ENCODE measurements around the gene AIRE.

GRCh38 chr21:44260791-44261631 lies 24.7 kb upstream of the AIRE start:
- TF ChIP-seq RAD21 (CRISPR knock-in tag; IDR thresholded peaks at IDR 0.05) (no peak), KDM5A (IDR thresholded peaks at IDR 0.05; ENCODE audit: borderline replicate concordance, low read length) (no peak), ZNF580 (CRISPR knock-in tag; IDR thresholded peaks at IDR 0.05; ENCODE audit: borderline replicate concordance, low read depth) (no peak), ZNF263 (CRISPR knock-in tag; IDR thresholded peaks at IDR 0.05) (no peak)

Measured in HepG2 (cell line).